ENCODE data around the gene ERC2. TPM values are rescaled to one million over a fixed set of nuclear protein-coding genes. Genes with fewer than 3 reads are reported as not detected.
"Not testable (repeated sequence)": the region's sequence is repeated elsewhere in the genome, so short reads cannot be mapped to it uniquely, and the experiment has no call there.

ERC2 gene
- total RNA-seq, 2 donors from 2014 or later: 0.33 to 1.2 TPM

DNA sequence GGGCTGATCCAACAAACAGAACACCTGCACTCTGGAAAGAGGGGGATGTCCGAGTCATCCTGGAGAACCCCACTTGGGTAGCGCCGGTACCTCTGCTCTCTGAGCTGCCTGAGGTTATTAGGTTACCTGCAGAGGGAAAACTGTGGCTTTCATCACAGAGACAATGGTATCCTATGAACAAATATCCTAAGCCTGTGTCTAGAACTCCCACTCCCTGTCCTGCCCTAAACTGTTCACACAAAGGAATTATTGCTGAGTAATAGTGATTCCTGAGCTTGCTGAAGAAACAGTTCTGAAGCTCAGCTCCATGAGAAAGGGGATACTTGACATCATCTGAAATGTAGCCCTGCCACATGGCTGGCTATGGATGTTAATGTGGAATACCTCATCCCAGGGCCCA is 949.2 kb downstream of the ERC2 start:
- no peaks in the 10 kb centered on the region for H3K4me1 Mint-ChIP-seq (ENCODE audit: low read depth in 2 of 2)
- no peak overlapping the region for H3K27ac Mint-ChIP-seq
- H3K27me3 Mint-ChIP-seq: peaks cover 0 to 2% of the 10 kb centered on the region in 2 donors

DNA sequence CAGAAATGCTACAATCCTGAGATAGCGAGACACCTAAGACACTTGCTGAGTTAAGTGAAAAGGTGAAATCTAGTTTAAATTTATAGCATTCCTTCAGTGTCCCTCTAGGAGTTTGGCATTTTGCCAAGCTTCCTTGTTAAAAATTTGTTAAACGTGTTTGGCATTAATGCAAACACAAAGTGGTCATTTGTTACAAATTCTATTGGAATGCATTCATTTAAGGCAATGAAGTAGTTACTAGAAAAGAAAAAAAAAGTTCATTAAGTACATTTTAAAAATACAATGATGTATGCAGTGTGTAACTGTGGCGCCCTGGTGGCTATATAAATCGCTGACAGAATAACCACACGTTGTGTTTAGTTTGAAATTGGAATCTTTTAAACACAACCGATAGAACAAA is 949.8 kb downstream of the ERC2 start:
- Mint-ChIP-seq H3K4me3 (no peak overlapping the region), H3K9me3 (no peaks in the 10 kb centered on the region), H3K4me1 (ENCODE audit: low read depth in 2 of 2) (no peaks in the 10 kb centered on the region), H3K27me3 (peaks cover 1 to 2% of the 10 kb centered on the region in 2 donors), H3K36me3 (no peaks in the 10 kb centered on the region), H3K27ac (no peak overlapping the region)
- DNase-seq (ENCODE audit: low spot score): no peak
- no peak for ATAC-seq

More for the DNA sequence above, 949.2 kb downstream of the ERC2 start:
- H3K4me3 Mint-ChIP-seq: no peak overlapping the region
- H3K36me3 Mint-ChIP-seq: no peaks in the 10 kb centered on the region
- DNase-seq (ENCODE audit: low spot score) (no peak), ATAC-seq (no peak)
- H3K9me3 Mint-ChIP-seq: no peaks in the 10 kb centered on the region

DNA sequence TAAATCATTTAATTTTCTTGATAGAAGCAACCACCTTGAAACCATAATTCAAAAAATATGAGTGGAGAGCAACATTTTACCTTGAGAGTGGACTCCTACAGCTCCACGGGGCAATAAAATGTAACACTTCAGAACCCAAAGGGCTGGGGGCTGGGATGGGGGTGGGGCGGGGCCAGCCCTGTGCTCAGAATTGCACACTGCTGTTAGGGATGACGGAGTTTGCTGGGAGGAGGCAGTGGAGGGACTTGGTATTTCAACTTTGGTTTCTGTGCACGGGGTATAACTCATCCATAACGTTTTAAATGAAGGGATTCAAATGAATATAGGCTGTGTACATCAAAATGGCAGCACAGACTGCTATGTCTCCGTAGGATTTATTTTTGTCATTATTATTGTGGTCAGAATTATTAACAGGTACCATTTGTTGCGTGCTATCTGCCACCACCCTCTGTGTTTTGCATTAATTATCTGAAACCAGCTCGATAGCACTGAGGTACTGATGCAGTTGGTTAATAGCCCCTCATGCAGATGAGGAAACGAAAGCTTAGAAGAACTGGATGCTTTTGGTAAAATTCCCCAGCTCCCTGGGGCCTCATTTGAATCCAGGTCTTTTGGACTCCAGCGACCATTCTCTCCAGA is 951.8 kb downstream of the ERC2 start:
- ATAC-seq (no peak), DNase-seq (ENCODE audit: low spot score) (no peak)
- Mint-ChIP-seq H3K27me3 (peaks cover 2 to 7% of the 10 kb centered on the region in 2 donors), H3K9me3 (no peaks in the 10 kb centered on the region), H3K27ac (no peak overlapping the region), H3K36me3 (no peaks in the 10 kb centered on the region), H3K4me3 (no peak overlapping the region), H3K4me1 (ENCODE audit: low read depth in 2 of 2) (no peaks in the 10 kb centered on the region)

DNA sequence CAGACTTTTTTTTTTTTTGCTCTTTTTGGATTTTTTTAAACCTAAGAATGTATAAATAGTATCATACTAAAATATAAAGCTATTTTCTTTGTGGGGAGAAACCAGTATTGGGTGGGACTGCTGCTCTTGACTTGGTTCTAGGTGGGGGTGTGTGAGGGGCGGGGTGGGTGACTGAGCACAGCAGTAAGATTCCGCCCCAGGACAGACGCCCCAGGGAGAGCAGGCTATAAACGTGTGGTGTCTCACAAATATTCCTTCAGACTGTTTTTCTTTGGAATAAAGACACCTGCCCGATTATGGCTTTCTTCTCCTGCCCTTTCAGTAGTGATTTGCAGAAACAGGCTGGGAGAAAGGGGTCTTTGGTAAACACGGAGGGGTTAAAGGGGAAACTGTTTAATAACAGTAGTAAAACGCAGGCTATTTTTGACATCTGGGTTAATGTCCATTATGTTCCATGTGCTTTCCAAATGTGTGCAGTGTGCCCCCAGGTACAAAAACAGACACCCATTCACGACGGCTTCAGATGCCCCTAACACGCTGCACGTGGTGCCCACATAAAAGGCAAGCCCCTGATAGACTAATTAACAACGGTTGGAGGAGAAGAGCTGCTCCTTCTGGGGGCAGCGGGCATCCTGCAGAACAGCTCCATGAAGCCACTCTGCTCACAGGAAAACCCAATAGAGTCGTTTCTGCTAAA is 952.6 kb downstream of the ERC2 start:
- Mint-ChIP-seq H3K36me3 (no peaks in the 10 kb centered on the region), H3K9me3 (no peaks in the 10 kb centered on the region), H3K27ac (no peak overlapping the region), H3K4me1 (ENCODE audit: low read depth in 2 of 2) (no peaks in the 10 kb centered on the region), H3K4me3 (no peak overlapping the region), H3K27me3 (peaks cover 2 to 7% of the 10 kb centered on the region in 2 donors)
- ATAC-seq: no peak
- DNase-seq (ENCODE audit: low spot score): no peak

DNA sequence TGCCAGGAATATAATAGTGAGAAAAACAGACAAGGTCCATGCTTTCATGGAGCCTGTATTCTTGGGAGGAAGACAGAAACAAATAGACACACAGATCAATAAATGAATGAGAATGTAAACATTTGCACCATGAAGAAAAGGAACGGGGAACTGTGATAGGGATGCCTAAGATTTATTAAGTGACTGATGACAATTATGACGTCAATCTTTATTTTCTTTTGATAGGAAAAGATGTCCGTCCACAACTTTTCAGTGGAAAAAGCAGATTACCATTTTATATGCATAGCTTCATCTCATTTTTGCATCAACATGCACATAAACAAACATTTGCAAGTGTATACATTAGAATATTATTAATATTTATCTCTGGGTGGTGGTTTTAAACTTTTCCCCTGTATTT is 953.3 kb downstream of the ERC2 start:
- Mint-ChIP-seq H3K36me3 (no peaks in the 10 kb centered on the region), H3K4me1 (ENCODE audit: low read depth in 2 of 2) (no peaks in the 10 kb centered on the region), H3K4me3 (no peak overlapping the region), H3K27me3 (peaks cover 2 to 7% of the 10 kb centered on the region in 2 donors), H3K27ac (no peak overlapping the region), H3K9me3 (no peaks in the 10 kb centered on the region)
- ATAC-seq: no peak
- no peak for DNase-seq (ENCODE audit: low spot score)

DNA sequence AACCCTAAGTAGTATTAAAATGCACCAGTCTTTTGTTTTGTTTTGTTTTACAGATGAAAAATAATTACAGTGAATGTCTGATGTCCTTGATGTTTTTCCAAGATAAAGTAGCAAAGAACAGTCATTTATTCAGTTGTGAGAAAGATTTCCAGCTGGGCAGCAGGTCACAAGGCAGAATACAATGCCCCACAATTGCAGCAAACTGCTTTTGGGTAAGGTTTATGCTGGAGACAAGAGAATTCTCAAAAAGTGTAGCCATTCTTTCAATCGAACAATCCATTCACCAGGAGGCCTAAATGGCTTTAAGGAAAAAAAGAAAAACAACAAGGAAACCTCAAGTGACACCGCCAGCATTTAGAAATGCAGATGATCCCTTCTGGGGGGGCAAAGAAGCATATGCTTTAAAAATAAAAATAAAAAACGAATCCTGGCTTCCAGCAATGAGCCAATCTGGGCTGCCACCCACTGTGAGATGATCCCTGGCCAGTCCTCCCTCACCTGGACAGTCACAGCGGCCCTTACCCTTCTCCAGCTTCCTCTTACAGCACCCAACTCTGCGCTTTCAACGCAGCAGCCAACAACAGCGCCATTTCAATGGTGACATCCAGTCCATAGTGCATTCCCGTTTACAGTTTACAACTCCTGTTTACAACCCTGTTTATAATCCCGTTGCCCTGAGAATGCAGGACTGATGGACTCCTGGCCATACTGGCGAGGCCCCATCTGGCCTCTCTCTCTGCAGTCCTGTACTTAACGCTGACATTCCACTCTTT is 955.5 kb downstream of the ERC2 start:
- Mint-ChIP-seq H3K9me3 (no peaks in the 10 kb centered on the region), H3K4me3 (no peak overlapping the region), H3K27me3 (peaks cover 2 to 7% of the 10 kb centered on the region in 2 donors), H3K27ac (no peak overlapping the region), H3K4me1 (ENCODE audit: low read depth in 2 of 2) (no peaks in the 10 kb centered on the region), H3K36me3 (no peaks in the 10 kb centered on the region)
- no peak for DNase-seq (ENCODE audit: low spot score)
- ATAC-seq: no peak

DNA sequence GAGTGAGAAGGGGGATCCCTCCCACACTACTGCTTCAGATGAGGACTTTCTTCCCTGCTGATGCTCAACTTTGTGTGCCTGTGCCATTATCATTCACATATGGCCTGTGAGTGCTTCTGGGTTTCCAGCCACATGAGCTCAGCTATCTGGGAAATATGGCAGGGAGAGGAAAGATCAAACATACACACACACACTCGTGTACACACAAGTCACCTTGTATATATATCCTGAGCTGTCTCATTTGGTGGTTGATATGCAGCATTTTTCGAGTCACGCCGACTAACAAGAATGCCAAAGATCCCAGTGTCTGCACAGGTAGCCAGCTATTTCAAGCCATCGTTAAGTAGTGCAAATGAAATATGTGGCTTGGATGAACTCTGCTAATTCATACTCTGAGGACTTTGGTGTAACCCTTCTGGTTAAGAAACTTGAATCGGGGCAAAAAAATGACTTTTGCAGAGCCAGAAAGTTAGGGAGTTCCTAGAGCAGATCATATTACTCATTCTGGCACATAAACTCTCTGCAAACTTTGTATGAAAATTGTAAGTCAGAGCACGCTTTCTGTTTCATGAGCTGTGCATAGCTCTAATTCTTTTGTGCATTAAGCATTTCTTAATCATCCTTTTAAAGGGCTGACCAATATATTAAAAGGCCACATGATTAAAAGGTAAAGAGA is 956.2 kb downstream of the ERC2 start:
- H3K27me3 Mint-ChIP-seq: peaks cover 2 to 7% of the 10 kb centered on the region in 2 donors
- no peaks in the 10 kb centered on the region for H3K9me3 Mint-ChIP-seq
- no peaks in the 10 kb centered on the region for H3K4me1 Mint-ChIP-seq (ENCODE audit: low read depth in 2 of 2)

DNA sequence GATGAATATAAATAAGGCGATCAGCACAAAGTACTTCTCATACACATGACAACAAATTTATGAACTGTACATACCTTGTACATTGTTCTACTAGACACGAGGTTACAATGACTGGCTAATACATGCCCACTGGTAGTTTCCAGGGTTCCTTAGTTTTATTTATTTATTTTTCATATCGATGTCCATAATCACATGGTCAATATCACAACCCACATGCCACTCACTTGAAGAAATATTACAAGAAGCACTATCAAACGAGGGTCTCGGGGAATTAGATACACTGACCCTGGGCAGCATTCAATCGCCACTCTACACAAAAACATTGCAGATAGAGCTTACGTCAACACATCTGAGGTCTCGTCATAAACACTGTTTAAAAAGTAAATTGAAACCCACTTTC is 959.9 kb downstream of the ERC2 start:
- no peaks in the 10 kb centered on the region for H3K36me3 Mint-ChIP-seq
- H3K27ac Mint-ChIP-seq: no peak overlapping the region
- ATAC-seq: no peak
- no peak for DNase-seq (ENCODE audit: low spot score)
- H3K4me1 Mint-ChIP-seq (ENCODE audit: low read depth in 2 of 2): no peaks in the 10 kb centered on the region
- H3K9me3 Mint-ChIP-seq: no peaks in the 10 kb centered on the region
- H3K27me3 Mint-ChIP-seq: peaks cover 0 to 4% of the 10 kb centered on the region in 2 donors
- no peak overlapping the region for H3K4me3 Mint-ChIP-seq

More for the DNA sequence above, 956.2 kb downstream of the ERC2 start:
- DNase-seq (ENCODE audit: low spot score) (no peak), ATAC-seq (no peak)
- no peak overlapping the region for H3K4me3 Mint-ChIP-seq
- H3K36me3 Mint-ChIP-seq: no peaks in the 10 kb centered on the region
- no peak overlapping the region for H3K27ac Mint-ChIP-seq

DNA sequence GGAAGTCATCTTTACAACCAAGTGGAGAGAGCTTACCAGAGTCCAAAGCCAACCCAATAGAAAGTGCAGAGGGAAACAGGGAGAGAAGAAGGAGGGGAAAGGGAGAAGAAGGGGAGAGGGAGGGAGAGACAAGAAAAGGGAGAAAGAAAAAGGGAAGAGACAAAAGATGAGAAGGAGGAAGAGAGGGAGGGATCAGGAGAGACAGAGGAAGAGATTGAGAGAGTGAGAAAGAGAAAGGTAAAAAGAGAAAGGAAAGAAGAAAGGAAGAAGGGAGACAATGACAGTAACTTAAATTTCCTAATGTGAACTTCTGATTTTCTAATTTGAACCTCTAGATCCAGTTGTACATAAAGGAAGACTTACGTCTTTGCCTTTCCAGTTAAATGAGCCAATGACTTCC is 960.5 kb downstream of the ERC2 start:
- Mint-ChIP-seq H3K4me3 (no peak overlapping the region), H3K27me3 (no peaks in the 10 kb centered on the region), H3K36me3 (no peaks in the 10 kb centered on the region), H3K27ac (no peak overlapping the region), H3K4me1 (ENCODE audit: low read depth in 2 of 2) (no peaks in the 10 kb centered on the region), H3K9me3 (no peaks in the 10 kb centered on the region)
- no peak for DNase-seq (ENCODE audit: low spot score)
- ATAC-seq: no peak

DNA sequence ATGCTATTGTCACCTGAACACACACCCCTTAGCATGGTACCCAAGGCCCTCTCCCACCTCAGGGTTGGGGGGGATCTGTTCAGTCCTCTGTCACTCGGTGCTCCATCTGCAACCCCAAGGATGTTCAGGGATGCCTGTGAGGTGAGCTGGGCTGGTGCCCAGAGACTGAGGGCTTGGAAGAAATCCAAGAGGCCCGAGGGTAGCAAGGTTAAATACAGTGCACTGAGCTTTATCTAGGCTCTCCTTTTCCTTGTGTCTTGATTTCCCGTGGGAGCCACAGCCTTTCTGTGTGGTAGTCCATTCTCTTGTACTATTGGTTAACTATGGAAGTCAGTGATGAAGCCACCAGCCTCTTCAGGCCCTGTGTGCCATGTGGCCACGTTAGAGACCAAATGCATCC is 962.5 kb downstream of the ERC2 start:
- no peak for DNase-seq (ENCODE audit: low spot score)
- Mint-ChIP-seq H3K4me1 (ENCODE audit: low read depth in 2 of 2) (no peaks in the 10 kb centered on the region), H3K9me3 (no peaks in the 10 kb centered on the region), H3K4me3 (no peak overlapping the region), H3K27me3 (no peaks in the 10 kb centered on the region), H3K27ac (no peak overlapping the region), H3K36me3 (no peaks in the 10 kb centered on the region)
- ATAC-seq: peak in 1 of 2 donors; percentile 44

DNA sequence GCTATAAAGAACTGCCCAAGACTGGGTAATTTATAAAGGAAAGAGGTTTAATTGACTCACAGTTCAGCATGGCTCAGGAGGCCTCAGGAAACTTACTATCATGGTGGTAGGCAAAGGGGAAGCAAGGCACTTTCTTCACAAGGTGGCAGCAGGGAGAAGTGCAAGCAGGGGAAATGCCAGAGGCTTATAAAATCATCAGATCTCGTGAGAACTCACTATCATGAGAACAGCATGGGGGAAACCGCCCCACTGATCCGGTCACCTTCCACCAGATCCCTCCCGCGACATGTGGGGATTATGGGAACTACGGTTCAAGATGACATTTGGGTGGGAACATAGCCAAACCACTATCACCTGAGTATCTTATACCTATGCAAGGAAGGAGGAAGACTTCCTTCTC is 963.2 kb downstream of the ERC2 start:
- not testable (repeated sequence) for H3K27ac Mint-ChIP-seq; H3K9me3 Mint-ChIP-seq; H3K4me3 Mint-ChIP-seq; H3K4me1 Mint-ChIP-seq (ENCODE audit: low read depth in 2 of 2); DNase-seq (ENCODE audit: low spot score); H3K27me3 Mint-ChIP-seq; H3K36me3 Mint-ChIP-seq; ATAC-seq

DNA sequence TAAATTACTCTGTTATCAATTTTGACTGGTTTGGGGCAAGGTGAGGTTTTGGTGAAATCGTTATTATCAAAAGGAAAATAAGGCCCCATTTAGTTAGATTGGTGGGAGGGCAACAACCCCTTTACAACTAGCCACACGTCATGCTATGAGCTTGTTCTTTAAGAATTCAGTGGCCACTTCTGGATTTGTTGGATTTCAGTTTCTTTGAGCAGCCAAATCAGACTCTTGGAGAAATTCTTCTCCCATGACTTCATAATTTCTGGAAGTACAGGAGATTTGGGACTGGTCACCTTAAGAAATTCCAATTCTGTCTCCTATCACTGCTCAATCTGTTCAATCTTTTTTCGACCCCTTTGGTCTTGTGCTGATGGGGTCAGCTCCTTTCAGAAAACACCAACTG is 966.4 kb downstream of the ERC2 start:
- Mint-ChIP-seq H3K9me3 (no peaks in the 10 kb centered on the region), H3K4me3 (no peak overlapping the region), H3K27me3 (no peaks in the 10 kb centered on the region), H3K27ac (no peak overlapping the region), H3K36me3 (no peaks in the 10 kb centered on the region), H3K4me1 (ENCODE audit: low read depth in 2 of 2) (no peaks in the 10 kb centered on the region)
- DNase-seq (ENCODE audit: low spot score) (no peak), ATAC-seq (no peak)

DNA sequence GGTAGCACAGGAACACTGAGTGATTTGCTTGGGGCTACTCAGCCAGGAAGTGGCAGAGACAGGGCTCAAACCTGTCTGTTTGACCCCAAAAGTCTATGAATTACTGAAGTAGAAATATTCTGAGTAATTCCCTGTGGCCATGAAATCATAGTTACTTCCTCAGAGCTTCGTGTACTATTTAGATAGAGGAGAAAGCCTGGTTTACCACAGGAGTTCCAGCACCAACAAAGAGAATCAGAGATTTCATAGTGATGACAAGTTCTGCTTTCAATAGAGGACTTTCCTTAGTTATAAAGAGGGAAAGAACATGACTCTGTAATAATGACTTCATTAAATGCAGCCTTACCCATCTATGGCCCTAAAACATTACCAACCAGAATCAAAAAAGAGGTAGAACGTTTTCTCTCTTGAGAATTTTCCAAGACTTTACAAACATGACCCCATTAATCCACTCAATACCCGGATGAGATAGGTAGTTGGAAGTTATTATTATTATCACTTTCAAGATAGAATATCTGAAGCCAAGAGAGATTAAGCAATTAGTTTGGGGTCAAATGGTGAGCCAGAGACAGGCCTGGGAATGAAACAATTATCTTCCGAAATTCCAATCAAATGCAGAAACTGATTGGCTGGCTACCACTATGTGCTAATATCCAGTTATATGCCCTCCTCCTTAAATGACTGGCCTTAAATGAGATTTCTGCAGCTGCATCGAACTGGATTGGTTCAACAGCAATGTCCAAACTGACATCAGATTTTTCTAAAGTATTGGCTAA is 967.5 kb downstream of the ERC2 start:
- Mint-ChIP-seq H3K4me3 (no peak overlapping the region), H3K27ac (no peak overlapping the region), H3K9me3 (no peaks in the 10 kb centered on the region), H3K36me3 (no peaks in the 10 kb centered on the region), H3K27me3 (no peaks in the 10 kb centered on the region), H3K4me1 (ENCODE audit: low read depth in 2 of 2) (no peaks in the 10 kb centered on the region)
- ATAC-seq (no peak), DNase-seq (ENCODE audit: low spot score) (no peak)
